Endodermal cell (in vitro differentiated cells): ENCODE measurements around the gene SPEM1. TPM values are rescaled to one million over a fixed set of nuclear protein-coding genes. Genes with fewer than 3 reads are reported as not detected.

ENCODE experiments used
- DNase-seq: peaks from one replicate; pipeline ENCODE4 v3.0.0-alpha.2; 2017
- H3K27ac ChIP-seq: 2 replicates; pipeline ENCODE4 v1.5.1; 2013; ENCODE audit warnings: mild to moderate bottlenecking, low read depth, low read length, moderate library complexity
- H3K27me3 ChIP-seq: 2 replicates; pipeline ENCODE4 v1.6.1; 2013; ENCODE audit warnings: mild to moderate bottlenecking, low read length, moderate library complexity; ENCODE audit not compliant: insufficient read depth, control insufficient read depth, poor library complexity, severe bottlenecking
- H3K36me3 ChIP-seq: 2 replicates; pipeline ENCODE4 v1.7.0; 2013; ENCODE audit warnings: mild to moderate bottlenecking, low read length, moderate library complexity; ENCODE audit not compliant: control insufficient read depth, insufficient read depth
- H3K4me1 ChIP-seq: one replicate; pipeline ENCODE4 v1.7.0; 2013; ENCODE audit warnings: low read length; ENCODE audit not compliant: control insufficient read depth, insufficient read depth
- H3K4me3 ChIP-seq: 2 replicates; pipeline ENCODE4 v1.5.1; 2013; ENCODE audit warnings: mild to moderate bottlenecking, low read length, moderate library complexity
- H3K9ac ChIP-seq: 2 replicates; pipeline ENCODE4 v1.6.1; 2013; ENCODE audit warnings: mild to moderate bottlenecking, low read length, moderate library complexity; ENCODE audit not compliant: poor library complexity, severe bottlenecking; ENCODE audit errors: extremely low read depth
- H3K9me3 ChIP-seq: 2 replicates; pipeline ENCODE4 v1.6.1; 2013; ENCODE audit warnings: mild to moderate bottlenecking, low read length, moderate library complexity; ENCODE audit not compliant: control insufficient read depth
- H3K27ac Mint-ChIP-seq: 2 replicates; pipeline ENCODE4 v1.8.0; 2020; ENCODE audit warnings: mixed read lengths
- H3K27me3 Mint-ChIP-seq: 2 replicates; pipeline ENCODE4 v1.8.0; 2021; ENCODE audit warnings: mild to moderate bottlenecking, mixed read lengths; ENCODE audit not compliant: insufficient read depth
- H3K36me3 Mint-ChIP-seq: 2 replicates; pipeline ENCODE4 v1.8.0; 2020; ENCODE audit warnings: low read depth, mixed read lengths
- H3K4me1 Mint-ChIP-seq: 2 replicates; pipeline ENCODE4 v1.8.0; 2020; ENCODE audit warnings: mixed read lengths
- H3K4me3 Mint-ChIP-seq: 2 replicates; pipeline ENCODE4 v1.8.0; 2020; ENCODE audit warnings: mild to moderate bottlenecking, moderate library complexity, mixed read lengths
- H3K9me3 Mint-ChIP-seq: 2 replicates; pipeline ENCODE4 v1.8.0; 2020; ENCODE audit warnings: mild to moderate bottlenecking, mixed read lengths
- CTCF ChIP-seq: fragments of 200-600 bp; sonication (generic); conservative IDR thresholded peaks from 2 replicates; pipeline ENCODE4 v1.5.0; 2021; ENCODE audit warnings: antibody characterized with exemption, mild to moderate bottlenecking
- WGBS, 2 experiments: methylation state at CpG; one replicate each; pipeline versions ENCODE4 v1.1.5 to v1.1.7; 2013; ENCODE audit warnings: missing lambda C conversion rate in 2 of 2, mixed read lengths in 1 of 2; ENCODE audit not compliant: insufficient coverage in 1 of 2, insufficient read length in 1 of 2; 5-methylcytosine and 5-hydroxymethylcytosine counted together
- total RNA-seq, 2 donors: library from RNA; stranded (reverse); fragmentation: NEBNext Ultra II Directional in 1 of 2; extraction: Animal tissue kit (Norgen Biotek cat#: 25700) in 1 of 2; gene quantifications; 2 replicates in 1 of 2; 3 replicates in 1 of 2; pipeline ENCODE4 v1.2.1, GENCODE V29; 2021

SPEM1 gene
- total RNA-seq, 2 donors from 2014 or later = 0.46 to 0.49 TPM

- no peaks in the 10 kb centered on the region for H3K4me1 ChIP-seq
- Mint-ChIP-seq H3K4me1 (no peaks in the 10 kb centered on the region), H3K9me3 (no peaks in the 10 kb centered on the region), H3K4me3 (no peak overlapping the region), H3K36me3 (no peaks in the 10 kb centered on the region), H3K27ac (no peak overlapping the region), H3K27me3 (peaks cover 24% of the 10 kb centered on the region)
- no peaks in the 10 kb centered on the region for H3K27me3 ChIP-seq
- H3K36me3 ChIP-seq = no peaks in the 10 kb centered on the region
- TF ChIP-seq CTCF = no peak
- no peak overlapping the region for H3K9ac ChIP-seq
- H3K27ac ChIP-seq = no peak overlapping the region
- DNase-seq = no peak
- WGBS, 2 experiments = 94% methylated on average over 10 of the region's 10 CpGs; no CpG with 5 or more reads in 1 of the 2 experiments
- no peaks in the 10 kb centered on the region for H3K9me3 ChIP-seq
- H3K4me3 ChIP-seq = no peak overlapping the region
These were observed 9.6 kb downstream of the SPEM1 start for GRCh38 chr17:7429722-7430121.

GRCh38 chr17:7431231-7431630 is 11.1 kb downstream of the SPEM1 start:
- Histone ChIP-seq H3K4me3 (no peak overlapping the region), H3K27ac (no peak overlapping the region), H3K9ac (no peak overlapping the region), H3K27me3 (peaks cover 3% of the 10 kb centered on the region), H3K9me3 (no peaks in the 10 kb centered on the region), H3K4me1 (peaks cover 3% of the 10 kb centered on the region), H3K36me3 (no peaks in the 10 kb centered on the region)
- H3K27me3 Mint-ChIP-seq = peaks cover 21% of the 10 kb centered on the region
- 86 to 89% methylated on average over 1 of the region's 1 CpG for WGBS, 2 experiments
- no peak overlapping the region for H3K4me3 Mint-ChIP-seq
- no peak for TF ChIP-seq CTCF
- H3K4me1 Mint-ChIP-seq = no peaks in the 10 kb centered on the region
- no peaks in the 10 kb centered on the region for H3K36me3 Mint-ChIP-seq
- no peak overlapping the region for H3K27ac Mint-ChIP-seq
- DNase-seq = no peak
- H3K9me3 Mint-ChIP-seq = no peaks in the 10 kb centered on the region

GRCh38 chr17:7432296-7432695 is 12.2 kb downstream of the SPEM1 start:
- no peak overlapping the region for H3K9ac ChIP-seq
- TF ChIP-seq CTCF = no peak
- WGBS, 2 experiments = 95 to 99% methylated on average over 10 to 11 of the region's 11 CpGs
- H3K27me3 Mint-ChIP-seq = peaks cover 28% of the 10 kb centered on the region
- no peak overlapping the region for H3K4me3 Mint-ChIP-seq
- H3K4me3 ChIP-seq = no peak overlapping the region
- H3K9me3 ChIP-seq = no peaks in the 10 kb centered on the region
- no peak overlapping the region for H3K27ac ChIP-seq
- H3K4me1 ChIP-seq = peaks cover 3% of the 10 kb centered on the region
- H3K9me3 Mint-ChIP-seq = no peaks in the 10 kb centered on the region
- no peak overlapping the region for H3K27ac Mint-ChIP-seq
- H3K36me3 ChIP-seq = no peaks in the 10 kb centered on the region
- peaks cover 9% of the 10 kb centered on the region for H3K27me3 ChIP-seq
- no peaks in the 10 kb centered on the region for H3K4me1 Mint-ChIP-seq
- H3K36me3 Mint-ChIP-seq = no peaks in the 10 kb centered on the region
- DNase-seq = no peak
